Neural cell (in vitro differentiated cells): ENCODE data around the gene MMP20.

Experiments used
- EP300 ChIP-seq: fragments of 450-650 bp; conservative IDR thresholded peaks from 2 replicates; pipeline ENCODE4 v1.6.1; 2014; ENCODE audit warnings: antibody characterized with exemption, mild to moderate bottlenecking, moderate library complexity; ENCODE audit not compliant: poor library complexity, severe bottlenecking
- EZH2 ChIP-seq: fragments of 200-600, 300-800 bp; shearing (Covaris generic), sonication (generic); IDR thresholded peaks from 2 replicates; pipeline ENCODE4 v1.6.1; 2014; ENCODE audit warnings: antibody characterized with exemption, low read length, borderline replicate concordance, mild to moderate bottlenecking; ENCODE audit not compliant: insufficient read depth, poor library complexity, severe bottlenecking
- MXI1 ChIP-seq: fragments of 450-650 bp; conservative IDR thresholded peaks from 2 replicates; pipeline ENCODE4 v1.6.1; 2014; ENCODE audit warnings: antibody characterized with exemption, mild to moderate bottlenecking; ENCODE audit not compliant: poor library complexity, severe bottlenecking
- POLR2AphosphoS5 ChIP-seq: IDR thresholded peaks from 2 replicates; pipeline ENCODE4 v1.6.1; 2012
- RAD21 ChIP-seq: fragments of 450-650 bp; conservative IDR thresholded peaks from 2 replicates; pipeline ENCODE4 v1.6.1; 2014; ENCODE audit warnings: antibody characterized with exemption, mild to moderate bottlenecking, moderate library complexity
- SMC3 ChIP-seq: fragments of 450-650 bp; conservative IDR thresholded peaks from 2 replicates; pipeline ENCODE4 v1.6.1; 2014; ENCODE audit warnings: antibody characterized with exemption, mild to moderate bottlenecking, moderate library complexity; ENCODE audit not compliant: poor library complexity
- TAF1 ChIP-seq: IDR thresholded peaks from 2 replicates; pipeline ENCODE4 v1.6.1; 2012; ENCODE audit warnings: low read depth
- TF ChIP-seq, protein P1 (sequence below): fragments of 450-650 bp; IDR thresholded peaks from 2 replicates; pipeline ENCODE4 v1.5.1; 2014; ENCODE audit warnings: antibody characterized with exemption, mild to moderate bottlenecking, moderate library complexity; ENCODE audit not compliant: poor library complexity, severe bottlenecking
- TF ChIP-seq, protein P2 (sequence below): IDR thresholded peaks from 2 replicates; pipeline ENCODE4 v1.6.1; 2012; ENCODE audit warnings: borderline replicate concordance

GRCh38 chr11:102610200-102610599, 14.9 kb downstream of the MMP20 start:
- TF ChIP-seq POLR2AphosphoS5, result no peak
- TF ChIP-seq, protein P1, sequence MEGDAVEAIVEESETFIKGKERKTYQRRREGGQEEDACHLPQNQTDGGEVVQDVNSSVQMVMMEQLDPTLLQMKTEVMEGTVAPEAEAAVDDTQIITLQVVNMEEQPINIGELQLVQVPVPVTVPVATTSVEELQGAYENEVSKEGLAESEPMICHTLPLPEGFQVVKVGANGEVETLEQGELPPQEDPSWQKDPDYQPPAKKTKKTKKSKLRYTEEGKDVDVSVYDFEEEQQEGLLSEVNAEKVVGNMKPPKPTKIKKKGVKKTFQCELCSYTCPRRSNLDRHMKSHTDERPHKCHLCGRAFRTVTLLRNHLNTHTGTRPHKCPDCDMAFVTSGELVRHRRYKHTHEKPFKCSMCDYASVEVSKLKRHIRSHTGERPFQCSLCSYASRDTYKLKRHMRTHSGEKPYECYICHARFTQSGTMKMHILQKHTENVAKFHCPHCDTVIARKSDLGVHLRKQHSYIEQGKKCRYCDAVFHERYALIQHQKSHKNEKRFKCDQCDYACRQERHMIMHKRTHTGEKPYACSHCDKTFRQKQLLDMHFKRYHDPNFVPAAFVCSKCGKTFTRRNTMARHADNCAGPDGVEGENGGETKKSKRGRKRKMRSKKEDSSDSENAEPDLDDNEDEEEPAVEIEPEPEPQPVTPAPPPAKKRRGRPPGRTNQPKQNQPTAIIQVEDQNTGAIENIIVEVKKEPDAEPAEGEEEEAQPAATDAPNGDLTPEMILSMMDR, result no peak
- TF ChIP-seq RAD21, result no peak
- no peak for TF ChIP-seq EZH2
- TF ChIP-seq TAF1, result no peak
- TF ChIP-seq EP300, result no peak
- no peak for TF ChIP-seq SMC3
- TF ChIP-seq, protein P2, sequence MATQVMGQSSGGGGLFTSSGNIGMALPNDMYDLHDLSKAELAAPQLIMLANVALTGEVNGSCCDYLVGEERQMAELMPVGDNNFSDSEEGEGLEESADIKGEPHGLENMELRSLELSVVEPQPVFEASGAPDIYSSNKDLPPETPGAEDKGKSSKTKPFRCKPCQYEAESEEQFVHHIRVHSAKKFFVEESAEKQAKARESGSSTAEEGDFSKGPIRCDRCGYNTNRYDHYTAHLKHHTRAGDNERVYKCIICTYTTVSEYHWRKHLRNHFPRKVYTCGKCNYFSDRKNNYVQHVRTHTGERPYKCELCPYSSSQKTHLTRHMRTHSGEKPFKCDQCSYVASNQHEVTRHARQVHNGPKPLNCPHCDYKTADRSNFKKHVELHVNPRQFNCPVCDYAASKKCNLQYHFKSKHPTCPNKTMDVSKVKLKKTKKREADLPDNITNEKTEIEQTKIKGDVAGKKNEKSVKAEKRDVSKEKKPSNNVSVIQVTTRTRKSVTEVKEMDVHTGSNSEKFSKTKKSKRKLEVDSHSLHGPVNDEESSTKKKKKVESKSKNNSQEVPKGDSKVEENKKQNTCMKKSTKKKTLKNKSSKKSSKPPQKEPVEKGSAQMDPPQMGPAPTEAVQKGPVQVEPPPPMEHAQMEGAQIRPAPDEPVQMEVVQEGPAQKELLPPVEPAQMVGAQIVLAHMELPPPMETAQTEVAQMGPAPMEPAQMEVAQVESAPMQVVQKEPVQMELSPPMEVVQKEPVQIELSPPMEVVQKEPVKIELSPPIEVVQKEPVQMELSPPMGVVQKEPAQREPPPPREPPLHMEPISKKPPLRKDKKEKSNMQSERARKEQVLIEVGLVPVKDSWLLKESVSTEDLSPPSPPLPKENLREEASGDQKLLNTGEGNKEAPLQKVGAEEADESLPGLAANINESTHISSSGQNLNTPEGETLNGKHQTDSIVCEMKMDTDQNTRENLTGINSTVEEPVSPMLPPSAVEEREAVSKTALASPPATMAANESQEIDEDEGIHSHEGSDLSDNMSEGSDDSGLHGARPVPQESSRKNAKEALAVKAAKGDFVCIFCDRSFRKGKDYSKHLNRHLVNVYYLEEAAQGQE, result no peak
- no peak for TF ChIP-seq MXI1
